ENCODE results near the gene MTCH1.

The MTCH1 gene

GRCh38 chr6:37010402-37010892 is 24.5 kb upstream of the MTCH1 start:
- no peak for TF ChIP-seq CTCF (IDR thresholded peaks at IDR 0.05; ENCODE audit: low read length, missing control alignments)
- no peak for DNase-seq (ENCODE audit: low read depth)
- no peak overlapping the region for H3K4me3 ChIP-seq (replicated peaks; ENCODE audit: low read depth, low read length)

- TF ChIP-seq CTCF (IDR thresholded peaks at IDR 0.05; ENCODE audit: low read length, missing control alignments) = no peak
- no peak for DNase-seq (ENCODE audit: low read depth)
- no peak overlapping the region for H3K4me3 ChIP-seq (replicated peaks; ENCODE audit: low read depth, low read length)
Observed at GRCh38 chr6:37008484-37009465, 22.8 kb upstream of the MTCH1 start.

- DNase-seq (ENCODE audit: low read depth) = no peak
- no peak overlapping the region for H3K4me3 ChIP-seq (replicated peaks; ENCODE audit: low read depth, low read length)
- no peak for TF ChIP-seq CTCF (IDR thresholded peaks at IDR 0.05; ENCODE audit: low read length, missing control alignments)
Observed at GRCh38 chr6:37007340-37008043, 21.5 kb upstream of the MTCH1 start.

GRCh38 chr6:37006793-37007339 is 20.9 kb upstream of the MTCH1 start:
- no peak overlapping the region for H3K4me3 ChIP-seq (replicated peaks; ENCODE audit: low read depth, low read length)
- TF ChIP-seq CTCF (IDR thresholded peaks at IDR 0.05; ENCODE audit: low read length, missing control alignments) = no peak
- peak; percentile 14 for DNase-seq (ENCODE audit: low read depth)

GRCh38 chr6:37005827-37006567 is 20.0 kb upstream of the MTCH1 start:
- TF ChIP-seq CTCF (IDR thresholded peaks at IDR 0.05; ENCODE audit: low read length, missing control alignments) = no peak
- no peak overlapping the region for H3K4me3 ChIP-seq (replicated peaks; ENCODE audit: low read depth, low read length)
- DNase-seq (ENCODE audit: low read depth) = no peak

- TF ChIP-seq CTCF (IDR thresholded peaks at IDR 0.05; ENCODE audit: low read length, missing control alignments) = no peak
- H3K4me3 ChIP-seq (replicated peaks; ENCODE audit: low read depth, low read length) = no peak within 1 kb of the TSS
- DNase-seq (ENCODE audit: low read depth) = no peak
Observed at GRCh38 chr6:37005061-37005810, 19.2 kb upstream of the MTCH1 start, which contains the start of gene FGD2. Gene FGD2 (plus strand): TSS chr6:37005655. CDS start chr6:37005818, 163 bp downstream.
